Astrocyte of the hippocampus (primary cell): ENCODE data around the gene CCR7.

Source experiments
- DNase-seq: peaks from one replicate; pipeline ENCODE4 v3.0.0; 2011; ENCODE audit warnings: low read depth, low spot score

The CCR7 gene

GRCh38 chr17:40562838-40563219 lies 2.4 kb downstream of the CCR7 start:
- DNase-seq, result no peak

- no peak for DNase-seq
Observed at GRCh38 chr17:40561871-40562611, 3.2 kb downstream of the CCR7 start.

- no peak for DNase-seq
Observed at GRCh38 chr17:40561294-40561870, 3.9 kb downstream of the CCR7 start.

- DNase-seq, result peak; percentile 68
Observed at GRCh38 chr17:40560592-40561293, 4.5 kb downstream of the CCR7 start.

- DNase-seq, result peak; percentile 95
Observed at GRCh38 chr17:40559954-40560591, 5.2 kb downstream of the CCR7 start.

GRCh38 chr17:40559564-40559916 lies 5.7 kb downstream of the CCR7 start:
- no peak for DNase-seq

- no peak for DNase-seq
Observed at GRCh38 chr17:40558890-40559563, 6.2 kb downstream of the CCR7 start.

GRCh38 chr17:40558300-40558889 lies 6.9 kb downstream of the CCR7 start:
- no peak for DNase-seq

GRCh38 chr17:40557531-40558299 lies 7.6 kb downstream of the CCR7 start:
- DNase-seq, result no peak

- DNase-seq, result no peak
Observed at GRCh38 chr17:40556884-40557414, 8.3 kb downstream of the CCR7 start.

- no peak for DNase-seq
Observed at GRCh38 chr17:40556198-40556661, 9.0 kb downstream of the CCR7 start.

- DNase-seq, result no peak
Observed at GRCh38 chr17:40555296-40556190, 9.7 kb downstream of the CCR7 start.

- DNase-seq, result no peak
Observed at GRCh38 chr17:40554646-40555295, 10.5 kb downstream of the CCR7 start.

GRCh38 chr17:40553694-40554534 lies 11.4 kb downstream of the CCR7 start:
- DNase-seq, result no peak

GRCh38 chr17:40552806-40553693 lies 12.2 kb downstream of the CCR7 start:
- DNase-seq, result no peak

- peak; percentile 90 for DNase-seq
Observed at GRCh38 chr17:40551879-40552768, 13.1 kb downstream of the CCR7 start.
